ENCODE data around the gene USP13. TPM values are rescaled to one million over a fixed set of nuclear protein-coding genes. Genes with fewer than 3 reads are reported as not detected.

Gene USP13
- 16.6 TPM for total RNA-seq

GRCh38 chr3:179652447-179653095, at the start of gene USP13:
Gene USP13, plus strand, starts transcription at chr3:179653040. Its CDS starts 186 bp downstream, at chr3:179653226.

GRCh38 chr3:179604321-179605078, 48.3 kb upstream of the USP13 start, which contains the start of the genes MRPL47 and NDUFB5:
Gene MRPL47, minus strand, starts transcription at chr3:179604638. Its CDS starts 14 bp downstream, at chr3:179604624.
Gene NDUFB5, plus strand, starts transcription at chr3:179604794. Its CDS starts 22 bp downstream, at chr3:179604816.

Small RNA genes within 50 kb of the gene (small RNA-seq; reads per million reads assigned to genes)
- not detected for gene RF01210 (ENCODE audit: low replicate concordance)

Other genes with a start within 250 kb of the USP13 start
- 111 TPM for gene GNB4, start 201.6 kb upstream of the USP13 start, total RNA-seq
- 28.5 TPM for gene ACTL6A, start 90.1 kb upstream of the USP13 start, total RNA-seq
- gene MRPL47, start 48.4 kb upstream of the USP13 start, total RNA-seq = 24.7 TPM
- gene NDUFB5, start 48.2 kb upstream of the USP13 start, total RNA-seq = 72.6 TPM